H9 (cell line): ENCODE data around the gene CCL13. TPM values are rescaled to one million over a fixed set of nuclear protein-coding genes. Genes with fewer than 3 reads are reported as not detected.

Experiments
- DNase-seq: peaks from one replicate; pipeline ENCODE4 v3.0.0-alpha.2; 2017
- H2AFZ ChIP-seq: one replicate; pipeline ENCODE4 v1.6.1; 2013; ENCODE audit warnings: mild to moderate bottlenecking, low read length, control low read depth, moderate library complexity
- H2AK5ac ChIP-seq: 2 replicates; pipeline ENCODE4 v1.6.1; 2013; ENCODE audit warnings: low read length, control low read depth, mixed read lengths; ENCODE audit not compliant: insufficient read length
- H2BK120ac ChIP-seq: one replicate; pipeline ENCODE4 v1.6.1; 2013; ENCODE audit warnings: low read depth, mild to moderate bottlenecking, low read length, control low read depth, inconsistent platforms; ENCODE audit not compliant: poor library complexity, severe bottlenecking
- H2BK12ac ChIP-seq: 2 replicates; pipeline ENCODE4 v1.6.1; 2013; ENCODE audit warnings: low read length, control low read depth, mixed read lengths, low read depth; ENCODE audit not compliant: insufficient read length
- H2BK15ac ChIP-seq: 2 replicates; pipeline ENCODE4 v1.6.1; 2013; ENCODE audit warnings: low read depth, low read length, control low read depth
- H2BK20ac ChIP-seq: one replicate; pipeline ENCODE4 v1.6.1; 2013; ENCODE audit warnings: low read depth, mild to moderate bottlenecking, low read length, control low read depth, inconsistent platforms; ENCODE audit not compliant: poor library complexity, severe bottlenecking
- H2BK5ac ChIP-seq: 2 replicates; pipeline ENCODE4 v1.6.1; 2013; ENCODE audit warnings: low read length, control low read depth, mixed read lengths; ENCODE audit not compliant: insufficient read length
- H3K14ac ChIP-seq: 2 replicates; pipeline ENCODE4 v1.6.1; 2013; ENCODE audit warnings: low read length, control low read depth; ENCODE audit not compliant: insufficient read depth
- H3K18ac ChIP-seq: 2 replicates; pipeline ENCODE4 v1.6.1; 2013; ENCODE audit warnings: low read depth, mild to moderate bottlenecking, mixed read lengths, low read length, control low read depth; ENCODE audit not compliant: insufficient read length
- H3K23ac ChIP-seq: 2 replicates; pipeline ENCODE4 v1.6.1; 2013; ENCODE audit warnings: low read length, control low read depth, mixed read lengths, low read depth; ENCODE audit not compliant: insufficient read length
- H3K23me2 ChIP-seq: 2 replicates; pipeline ENCODE4 v1.6.1; 2013; ENCODE audit warnings: low read depth, mild to moderate bottlenecking, mixed read lengths, low read length, control low read depth; ENCODE audit not compliant: insufficient read length, poor library complexity, severe bottlenecking
- H3K27ac ChIP-seq: 2 replicates; pipeline ENCODE4 v1.5.1; 2013; ENCODE audit warnings: low read length, control low read depth, mixed read lengths, low read depth; ENCODE audit not compliant: insufficient read length
- H3K27me3 ChIP-seq: 2 replicates; pipeline ENCODE4 v1.6.1; 2013; ENCODE audit warnings: low read length, control low read depth, inconsistent platforms; ENCODE audit not compliant: insufficient read depth
- H3K4ac ChIP-seq: 2 replicates; pipeline ENCODE4 v1.6.1; 2013; ENCODE audit warnings: low read depth, mild to moderate bottlenecking, control low read depth, inconsistent platforms, low read length, moderate library complexity
- H3K4me1 ChIP-seq: 2 replicates; pipeline ENCODE4 v1.6.1; 2013; ENCODE audit warnings: low read length, control low read depth, inconsistent platforms; ENCODE audit not compliant: insufficient read depth
- H3K4me2 ChIP-seq: 2 replicates; pipeline ENCODE4 v1.6.1; 2013; ENCODE audit warnings: low read length, control low read depth, mixed read lengths; ENCODE audit not compliant: insufficient read length, insufficient read depth
- H3K56ac ChIP-seq: 2 replicates; pipeline ENCODE4 v1.6.1; 2013; ENCODE audit warnings: low read depth, mild to moderate bottlenecking, mixed read lengths, low read length, control low read depth; ENCODE audit not compliant: insufficient read length
- H3K79me1 ChIP-seq: 2 replicates; pipeline ENCODE4 v1.6.1; 2013; ENCODE audit warnings: low read depth, mild to moderate bottlenecking, moderate library complexity, low read length, control low read depth, inconsistent platforms; ENCODE audit not compliant: insufficient read depth, poor library complexity, severe bottlenecking
- H3K79me2 ChIP-seq: 2 replicates; pipeline ENCODE4 v1.6.1; 2013; ENCODE audit warnings: low read length, control low read depth, inconsistent platforms; ENCODE audit not compliant: insufficient read depth
- H3K9ac ChIP-seq: 2 replicates; pipeline ENCODE4 v1.6.1; 2013; ENCODE audit warnings: low read length, control low read depth, mixed read lengths; ENCODE audit not compliant: insufficient read length; ENCODE audit errors: extremely low read depth
- H3K9me3 ChIP-seq: one replicate; pipeline ENCODE4 v1.6.1; 2013; ENCODE audit warnings: low read depth, low read length, inconsistent platforms; ENCODE audit not compliant: control insufficient read depth
- H3T11ph ChIP-seq: one replicate; pipeline ENCODE4 v1.6.1; 2013; ENCODE audit warnings: mild to moderate bottlenecking, low read length, control low read depth, inconsistent platforms
- H4K20me1 ChIP-seq: one replicate; pipeline ENCODE4 v1.6.1; 2013; ENCODE audit not compliant: control insufficient read depth, insufficient read length, insufficient read depth
- H4K5ac ChIP-seq: 2 replicates; pipeline ENCODE4 v1.6.1; 2013; ENCODE audit warnings: low read depth, mild to moderate bottlenecking, mixed read lengths, low read length, control low read depth; ENCODE audit not compliant: insufficient read length
- H4K8ac ChIP-seq: replicated peaks from 2 replicates; pipeline ENCODE4 v1.6.1; 2013; ENCODE audit warnings: low read length, control low read depth, mixed read lengths, low read depth; ENCODE audit not compliant: insufficient read length
- H4K91ac ChIP-seq: 2 replicates; pipeline ENCODE4 v1.6.1; 2013; ENCODE audit warnings: low read depth, mild to moderate bottlenecking, moderate library complexity, mixed read lengths, low read length, control low read depth; ENCODE audit not compliant: insufficient read length
- H3K27ac Mint-ChIP-seq, 3 experiments: 2 replicates in 2 of 3; 3 replicates in 1 of 3; pipeline ENCODE4 v1.8.0; 2020 to 2021; ENCODE audit warnings: mixed read lengths in 3 of 3, mild to moderate bottlenecking in 1 of 3, moderate library complexity in 1 of 3
- H3K27me3 Mint-ChIP-seq: 2 replicates; pipeline ENCODE4 v1.8.0; 2021; ENCODE audit warnings: low read depth, mild to moderate bottlenecking, moderate library complexity, mixed read lengths
- H3K36me3 Mint-ChIP-seq, 3 experiments: 2 replicates in 2 of 3; 3 replicates in 1 of 3; pipeline ENCODE4 v1.8.0; 2020 to 2021; ENCODE audit warnings: low read depth in 3 of 3, mixed read lengths in 3 of 3; ENCODE audit not compliant: insufficient read depth in 1 of 3
- H3K4me1 Mint-ChIP-seq, 2 experiments: 2 replicates each; pipeline ENCODE4 v1.8.0; 2020; ENCODE audit warnings: mixed read lengths in 2 of 2
- H3K4me3 Mint-ChIP-seq, 2 experiments: 2 replicates in 1 of 2; 3 replicates in 1 of 2; pipeline ENCODE4 v1.8.0; 2020 to 2021; ENCODE audit warnings: mild to moderate bottlenecking in 2 of 2, mixed read lengths in 2 of 2, moderate library complexity in 1 of 2
- H3K9me3 Mint-ChIP-seq, 2 experiments: 2 replicates in 1 of 2; 3 replicates in 1 of 2; pipeline ENCODE4 v1.8.0; 2020; ENCODE audit warnings: mild to moderate bottlenecking in 2 of 2, mixed read lengths in 2 of 2, moderate library complexity in 1 of 2
- CTCF ChIP-seq: fragments of 200-600 bp; sonication (generic); conservative IDR thresholded peaks from 3 replicates; pipeline ENCODE4 v1.8.0; 2021; ENCODE audit warnings: antibody characterized with exemption, mild to moderate bottlenecking
- total RNA-seq: library from RNA; stranded (reverse); gene quantifications from 2 replicates; pipeline ENCODE4 v1.2.1, GENCODE V29; 2021

CCL13 gene
- total RNA-seq, 1 experiment from 2014 or later: not detected

GRCh38 chr17:34308371-34308770 is 47.9 kb upstream of the CCL13 start:
- H3K79me2 ChIP-seq: no peaks in the 10 kb centered on the region
- H2AFZ ChIP-seq: no peak overlapping the region
- no peak overlapping the region for H2BK15ac ChIP-seq
- Mint-ChIP-seq H3K9me3 (no peaks in the 10 kb centered on the region), H3K36me3 (no peaks in the 10 kb centered on the region), H3K27ac (no peak overlapping the region), H3K4me3 (no peak overlapping the region), H3K27me3 (peaks cover 6% of the 10 kb centered on the region), H3K4me1 (peaks cover 0 to 5% of the 10 kb centered on the region in 2 experiments; a peak in 3 of 4 replicates)
- no peaks in the 10 kb centered on the region for H3K27me3 ChIP-seq
- no peak overlapping the region for H2BK12ac ChIP-seq
- H2AK5ac ChIP-seq: no peak overlapping the region
- no peak overlapping the region for H3K23ac ChIP-seq
- no peak overlapping the region for H3K18ac ChIP-seq
- no peak overlapping the region for H3K56ac ChIP-seq
- H4K8ac ChIP-seq: no peak overlapping the region
- H3K27ac ChIP-seq: no peak overlapping the region
- H2BK120ac ChIP-seq: no peak overlapping the region
- no peaks in the 10 kb centered on the region for H3K4me1 ChIP-seq
- no peak overlapping the region for H3K4ac ChIP-seq
- H3K4me2 ChIP-seq: no peak overlapping the region
- no peak for TF ChIP-seq CTCF
- H2BK5ac ChIP-seq: no peak overlapping the region
- no peaks in the 10 kb centered on the region for H3K79me1 ChIP-seq
- H4K20me1 ChIP-seq: no peaks in the 10 kb centered on the region
- H3K23me2 ChIP-seq: no peaks in the 10 kb centered on the region
- H3K14ac ChIP-seq: no peak overlapping the region
- no peak overlapping the region for H4K5ac ChIP-seq
- no peaks in the 10 kb centered on the region for H3K9me3 ChIP-seq
- DNase-seq: no peak
- H2BK20ac ChIP-seq: no peak overlapping the region
- no peak overlapping the region for H4K91ac ChIP-seq
- no peak overlapping the region for H3K9ac ChIP-seq
- no peak overlapping the region for H3T11ph ChIP-seq
